HG02763 (cell line): ENCODE results near the gene PEX14.

Experiments
- ATAC-seq: cut with Tn5 transposase; IDR thresholded peaks from one replicate; pipeline ENCODE4 v1.9.1; 2021; ENCODE audit warnings: mild to moderate bottlenecking, moderate library complexity; ENCODE audit not compliant: unreplicated experiment

Gene PEX14

GRCh38 chr1:10613861-10614260 lies 139.1 kb downstream of the PEX14 start:
- ATAC-seq, result no peak

GRCh38 chr1:10614377-10615225 lies 139.9 kb downstream of the PEX14 start:
- ATAC-seq, result no peak

GRCh38 chr1:10615332-10615731 lies 140.6 kb downstream of the PEX14 start:
- no peak for ATAC-seq

- ATAC-seq, result no peak
These were observed 141.4 kb downstream of the PEX14 start for GRCh38 chr1:10615932-10616671.

- ATAC-seq, result no peak
These were observed 141.9 kb downstream of the PEX14 start for GRCh38 chr1:10616696-10617095.

GRCh38 chr1:10617318-10617717 lies 142.6 kb downstream of the PEX14 start:
- no peak for ATAC-seq

GRCh38 chr1:10617931-10618885 lies 143.5 kb downstream of the PEX14 start:
- ATAC-seq, result no peak

- no peak for ATAC-seq
These were observed 146.0 kb downstream of the PEX14 start for GRCh38 chr1:10620776-10621175.

- ATAC-seq, result no peak
These were observed 147.2 kb downstream of the PEX14 start for GRCh38 chr1:10621906-10622305.

GRCh38 chr1:10622910-10623685 lies 148.3 kb downstream of the PEX14 start:
- no peak for ATAC-seq

GRCh38 chr1:10623686-10624145 lies 149.0 kb downstream of the PEX14 start:
- no peak for ATAC-seq

GRCh38 chr1:10624256-10625050 lies 149.7 kb downstream of the PEX14 start:
- no peak for ATAC-seq

- no peak for ATAC-seq
These were observed 150.3 kb downstream of the PEX14 start for GRCh38 chr1:10625076-10625475.

- ATAC-seq, result no peak
These were observed 150.8 kb downstream of the PEX14 start for GRCh38 chr1:10625554-10625953.

- no peak for ATAC-seq
These were observed 151.5 kb downstream of the PEX14 start for GRCh38 chr1:10626131-10626731.

GRCh38 chr1:10626791-10627410 lies 152.2 kb downstream of the PEX14 start:
- ATAC-seq, result no peak

- no peak for ATAC-seq
These were observed 153.9 kb downstream of the PEX14 start for GRCh38 chr1:10628685-10629084.

- ATAC-seq, result no peak
These were observed 154.5 kb downstream of the PEX14 start for GRCh38 chr1:10629091-10629815.
